ENCODE results near the gene DIPK1A.
A peak's percentile ranks its signal among the peaks of the same experiment; 100 is the strongest.
"Not testable (repeated sequence)": the region's sequence is repeated elsewhere in the genome, so short reads cannot be mapped to it uniquely, and the experiment has no call there.

The DIPK1A gene

DNA sequence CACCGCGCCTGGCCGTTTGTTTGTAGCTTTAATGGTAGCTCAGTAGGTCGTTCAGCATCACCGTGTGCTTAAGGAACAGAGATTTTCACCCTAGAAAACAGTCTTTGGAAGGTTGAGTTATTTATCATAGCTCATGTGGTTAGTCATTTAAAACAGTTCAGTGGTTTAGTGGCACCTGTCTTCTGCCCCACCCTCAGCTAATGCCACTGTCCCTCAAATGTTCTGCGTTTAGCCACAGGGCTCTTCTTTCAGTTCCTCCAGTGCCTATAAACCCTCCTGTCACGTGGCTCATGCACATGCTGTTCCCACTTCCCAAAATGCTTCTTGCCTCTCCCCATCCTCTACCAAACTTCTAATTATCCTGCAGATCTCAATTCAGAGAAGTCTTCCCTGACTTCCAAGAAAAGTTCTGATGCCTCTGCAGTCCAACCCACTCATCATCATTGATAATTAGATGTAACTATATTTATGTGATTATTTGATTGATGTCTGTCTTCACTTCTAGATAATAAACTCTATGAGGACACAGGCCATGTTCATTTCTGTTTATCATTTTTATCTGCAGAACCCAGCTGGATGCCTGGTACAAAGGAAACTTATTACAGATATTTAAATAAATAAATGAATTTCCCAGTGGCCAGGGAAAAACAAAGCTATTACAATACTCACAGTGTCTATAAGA, 14.4 kb upstream of the DIPK1A start:
- DNase-seq, result no peak

DNA sequence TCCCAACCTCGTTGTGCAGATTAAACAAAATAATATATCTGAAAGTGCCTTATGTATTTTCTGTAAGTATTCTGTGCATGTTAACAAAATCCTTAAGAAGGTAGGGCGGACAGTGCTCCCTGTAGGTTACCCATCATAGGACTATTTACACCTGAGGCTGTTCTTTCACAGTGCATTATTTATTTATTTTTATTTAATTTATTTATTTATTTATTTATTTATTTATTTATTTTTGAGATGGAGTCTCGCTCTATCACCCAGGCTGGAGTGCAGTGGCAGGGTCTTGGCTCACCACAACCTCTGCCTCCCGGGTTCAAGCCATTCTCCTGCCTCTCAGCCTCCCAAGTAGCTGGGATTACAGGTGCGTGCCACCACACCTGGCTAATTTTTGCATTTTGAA, 12.8 kb upstream of the DIPK1A start:
- not testable (repeated sequence) for DNase-seq

DNA sequence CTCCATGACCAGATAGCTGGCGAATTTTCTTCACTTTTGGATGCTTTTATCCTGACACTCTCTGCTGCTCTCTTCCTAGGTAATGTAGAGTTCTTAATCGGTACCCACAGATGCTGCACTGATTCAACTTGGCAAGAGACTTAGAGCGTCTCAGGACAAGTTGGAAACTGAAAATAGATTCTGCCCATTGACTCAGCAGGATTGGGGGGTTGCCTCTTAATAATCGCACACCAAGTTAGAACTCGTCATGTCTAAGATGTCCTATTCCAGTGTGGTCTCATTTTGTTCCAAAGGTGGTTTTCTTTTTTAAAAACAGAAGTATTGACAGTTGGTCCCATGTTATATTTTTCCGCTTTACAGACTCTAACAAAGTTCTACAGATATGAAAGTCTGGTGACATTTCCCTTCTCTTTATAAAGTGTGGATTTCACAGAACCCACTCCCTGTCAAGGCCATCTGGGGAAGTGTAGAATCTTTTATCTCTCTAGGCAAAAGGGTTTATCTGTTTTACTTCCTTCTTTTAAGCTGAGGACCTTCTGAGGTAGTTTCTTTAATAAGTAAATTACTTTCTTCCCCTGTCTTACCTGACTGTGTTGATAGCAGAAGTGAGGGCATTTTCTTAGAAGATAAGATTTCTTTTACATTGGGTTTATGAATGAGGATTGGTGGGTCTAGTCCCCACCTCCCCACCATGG, 12.1 kb upstream of the DIPK1A start:
- no peak for DNase-seq

DNA sequence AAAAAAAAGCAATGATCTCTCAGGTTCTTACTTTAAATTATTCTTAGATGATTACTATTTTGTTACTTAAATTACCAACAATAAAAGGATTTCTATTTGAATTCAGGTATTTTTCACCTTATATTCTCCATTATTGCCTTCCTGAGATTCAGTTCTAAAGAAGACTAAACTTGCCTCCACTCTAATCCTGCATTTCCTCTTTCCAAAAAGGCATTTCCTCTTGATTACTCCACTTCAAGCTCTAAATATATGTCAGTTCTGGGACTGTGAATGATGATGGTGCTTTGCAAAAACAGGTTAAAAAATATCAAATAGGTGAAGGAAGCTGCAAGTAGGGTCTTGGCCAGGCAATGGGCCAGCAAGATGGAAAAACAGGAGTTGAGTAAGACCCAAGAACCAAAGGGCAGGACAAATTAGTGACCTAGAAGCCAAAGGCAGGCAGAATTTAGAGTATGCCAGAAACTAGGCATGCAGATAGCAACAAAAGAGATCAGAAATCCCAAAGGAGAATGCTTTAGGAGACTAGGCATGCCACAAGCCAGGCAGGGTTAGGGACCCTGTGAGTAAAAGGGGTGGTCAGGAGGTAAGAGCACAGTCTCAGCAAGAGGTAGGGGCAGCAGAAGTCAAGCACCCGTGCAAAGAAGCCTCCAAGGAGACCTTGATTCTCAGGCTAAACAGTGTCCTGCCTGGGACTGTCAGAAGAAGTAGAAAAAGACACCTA, 11.3 kb upstream of the DIPK1A start:
- no peak for DNase-seq

DNA sequence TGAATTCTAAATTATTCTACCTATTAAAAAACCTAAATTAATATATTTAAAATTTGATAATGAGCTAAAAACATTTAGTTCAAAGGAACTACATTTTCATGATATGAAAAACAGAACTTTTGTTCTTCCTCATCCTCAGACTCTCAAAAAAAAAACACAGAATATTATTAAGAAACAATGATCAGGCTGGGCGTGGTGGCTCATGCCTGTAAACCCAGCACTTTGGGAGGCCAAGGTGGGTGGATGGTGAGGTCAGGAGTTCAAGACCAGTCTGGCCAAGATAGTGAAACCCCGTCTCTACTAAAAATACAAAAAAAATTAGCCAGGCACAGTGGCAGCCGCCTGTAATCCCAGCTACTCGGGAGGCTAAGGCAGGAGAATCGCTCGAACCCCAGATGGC, 10.7 kb upstream of the DIPK1A start:
- not testable (repeated sequence) for DNase-seq

DNA sequence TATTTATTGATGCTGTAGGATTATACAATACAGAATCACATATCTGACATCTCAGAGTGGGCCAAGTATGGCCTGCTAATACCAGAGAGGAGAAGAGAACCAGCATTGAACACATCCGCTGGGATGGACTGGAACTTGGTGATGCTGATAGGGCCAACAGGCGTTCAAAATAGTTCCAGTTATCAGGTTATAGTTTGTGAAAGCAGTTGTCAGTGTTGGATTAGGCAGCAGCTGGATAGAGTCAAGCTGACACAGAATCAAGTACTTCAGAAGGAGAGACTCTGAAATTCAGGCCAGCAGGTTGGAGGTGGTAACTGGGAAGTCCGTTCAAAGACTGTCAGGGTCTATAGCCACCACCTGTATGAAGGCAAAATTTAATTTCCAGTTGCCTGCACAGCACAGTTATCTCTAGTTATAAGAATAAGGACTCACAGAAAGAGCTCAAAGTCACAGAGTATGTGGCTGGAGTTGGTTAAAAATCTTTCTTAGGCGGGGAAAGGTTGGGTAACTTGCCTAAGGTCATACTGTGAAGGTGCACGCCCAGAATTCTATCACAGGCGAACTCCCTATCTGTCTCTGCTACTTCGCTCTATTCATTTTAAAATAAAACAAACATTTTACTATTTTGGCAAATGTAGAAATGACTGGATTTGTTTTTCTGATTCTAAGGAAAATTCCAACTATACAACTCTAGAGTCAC, 9.9 kb upstream of the DIPK1A start:
- DNase-seq, result no peak

DNA sequence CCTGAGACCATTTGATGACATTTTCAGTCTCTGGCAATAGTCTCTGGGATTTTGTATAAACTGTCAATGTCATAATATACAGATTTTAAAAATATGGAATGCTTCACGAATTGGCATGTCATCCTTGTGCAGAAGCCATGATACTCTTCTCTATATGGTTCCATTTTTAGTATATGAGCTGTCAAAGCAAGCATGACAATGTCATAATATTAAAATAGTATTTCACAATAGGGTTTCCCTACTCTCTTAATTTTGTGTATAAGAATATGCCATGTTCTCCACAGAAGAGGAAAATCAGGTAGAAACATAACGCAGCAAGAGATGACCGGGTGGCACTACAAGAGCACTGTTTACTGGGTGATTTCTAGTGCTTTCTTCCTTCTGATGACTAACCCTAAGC, 8.3 kb upstream of the DIPK1A start:
- DNase-seq, result no peak

DNA sequence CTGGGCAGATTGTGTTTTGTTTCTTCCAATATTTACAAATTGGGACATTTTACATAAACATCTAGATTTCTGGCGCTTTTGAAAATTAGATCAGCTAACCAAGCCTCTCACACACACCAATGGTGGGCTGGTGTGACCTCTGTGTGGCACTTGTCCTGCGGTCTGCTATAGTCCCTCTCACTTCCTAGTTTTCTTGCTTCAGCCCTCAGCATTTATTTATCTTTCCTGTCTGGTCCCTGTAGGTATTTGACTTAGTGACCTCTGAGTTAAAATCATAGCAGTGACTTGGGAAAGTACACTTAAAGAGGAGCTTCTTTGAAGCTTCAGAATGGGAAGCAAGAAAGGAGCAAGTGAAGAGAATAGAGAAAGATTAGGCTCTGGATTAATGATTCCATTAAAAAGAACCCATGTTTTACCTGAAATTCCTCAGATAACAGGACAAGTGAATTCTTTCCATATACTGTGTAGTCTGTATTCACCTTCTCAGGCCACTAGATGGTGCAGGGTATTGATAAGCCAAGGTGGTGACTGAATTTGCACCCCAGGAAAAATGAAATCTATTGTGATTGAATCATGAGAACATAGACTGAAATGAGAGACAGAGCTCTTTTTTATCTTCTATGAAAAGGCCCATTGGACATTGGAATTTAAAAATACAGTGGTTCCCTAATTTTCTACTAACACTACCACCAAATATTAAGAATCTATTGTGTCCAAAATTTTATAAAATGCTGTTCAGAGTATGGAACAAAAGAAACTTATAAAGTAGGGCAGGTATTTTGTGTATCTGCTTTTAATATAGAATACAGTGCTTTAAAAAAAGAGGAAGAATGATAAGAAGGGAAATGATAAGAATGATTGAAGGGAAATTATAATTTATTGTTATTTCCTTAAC, 7.1 kb upstream of the DIPK1A start:
- DNase-seq, result no peak

DNA sequence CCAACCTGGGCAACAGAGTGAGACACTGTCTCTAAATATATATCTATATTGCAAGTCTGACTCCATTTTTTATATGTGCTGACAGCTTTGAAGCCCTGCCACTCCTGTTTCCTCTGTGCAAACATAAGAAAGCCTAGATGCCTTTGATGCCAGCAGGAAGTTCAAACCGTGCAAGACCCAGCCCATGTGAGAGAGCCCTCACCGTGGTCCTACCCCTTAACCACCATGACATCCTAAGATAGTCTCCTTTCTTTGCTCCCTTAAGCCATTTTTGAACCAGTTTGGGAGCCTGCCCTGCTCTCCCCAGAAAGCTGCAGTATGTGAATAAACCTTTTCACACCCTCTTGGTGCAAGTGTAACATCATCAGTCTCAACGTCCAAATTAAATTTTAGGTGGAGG, 3.7 kb upstream of the DIPK1A start:
- DNase-seq, result no peak

DNA sequence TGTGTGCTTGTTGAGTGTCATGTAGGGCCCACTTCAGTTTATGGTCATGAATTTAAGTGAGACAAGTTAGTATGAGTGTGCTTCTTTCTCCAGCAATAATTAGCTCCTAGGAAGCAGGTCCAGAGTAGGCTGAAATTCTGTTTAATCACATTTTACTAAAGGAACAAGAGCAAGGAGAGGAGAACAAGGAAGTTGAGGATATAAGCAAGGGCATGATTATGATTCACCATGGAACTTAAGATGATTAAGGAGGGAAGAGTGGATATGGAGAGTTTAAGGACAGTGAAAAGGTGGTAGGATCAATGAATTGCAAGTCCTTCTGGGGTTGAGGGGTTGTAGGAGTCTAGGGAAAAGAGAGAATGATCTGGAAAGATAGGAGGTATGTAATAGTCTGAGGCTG, 3.1 kb upstream of the DIPK1A start:
- no peak for DNase-seq

DNA sequence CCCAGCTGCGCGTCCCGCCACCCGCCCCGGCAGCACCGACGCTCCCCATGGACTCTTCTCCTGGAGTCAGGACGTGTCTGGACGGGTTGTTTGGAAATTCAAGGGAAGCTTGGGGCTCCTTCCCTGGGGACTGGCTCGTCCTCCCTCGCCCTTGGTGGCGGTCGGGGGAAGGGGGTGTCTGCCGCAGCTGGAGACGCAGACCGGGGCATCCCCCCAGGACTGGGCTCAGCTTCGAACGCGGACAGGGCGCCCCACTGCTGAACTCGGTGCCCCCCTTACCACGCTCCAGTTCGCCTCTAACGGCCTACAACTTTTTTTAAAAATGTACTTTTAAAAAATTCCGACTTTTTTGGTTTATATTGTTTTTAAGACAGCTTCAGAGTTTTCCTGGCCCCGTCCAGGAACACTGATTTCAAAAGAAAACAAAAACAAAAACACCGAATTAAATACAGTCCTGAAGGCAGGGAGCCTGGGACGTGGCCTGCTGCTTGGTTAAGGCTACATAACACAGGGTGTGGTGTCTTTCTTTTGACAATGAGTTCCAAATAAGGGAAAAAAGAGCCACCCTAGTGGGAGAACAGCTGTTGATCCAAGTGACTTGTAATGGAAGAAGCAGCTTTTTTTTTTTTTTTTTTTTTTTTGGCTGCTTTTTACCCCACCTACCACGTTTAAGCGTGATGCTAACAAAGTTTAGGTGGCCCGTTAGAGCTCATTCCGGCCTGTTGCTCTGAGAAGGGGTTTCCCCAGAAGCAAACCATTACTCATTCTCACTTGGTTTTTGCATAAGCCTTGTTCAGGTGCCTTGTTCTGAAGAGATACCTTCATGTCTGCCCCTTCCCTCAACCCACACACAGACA, 862 bp upstream of the DIPK1A start:
- peak; percentile 70 for DNase-seq

DNA sequence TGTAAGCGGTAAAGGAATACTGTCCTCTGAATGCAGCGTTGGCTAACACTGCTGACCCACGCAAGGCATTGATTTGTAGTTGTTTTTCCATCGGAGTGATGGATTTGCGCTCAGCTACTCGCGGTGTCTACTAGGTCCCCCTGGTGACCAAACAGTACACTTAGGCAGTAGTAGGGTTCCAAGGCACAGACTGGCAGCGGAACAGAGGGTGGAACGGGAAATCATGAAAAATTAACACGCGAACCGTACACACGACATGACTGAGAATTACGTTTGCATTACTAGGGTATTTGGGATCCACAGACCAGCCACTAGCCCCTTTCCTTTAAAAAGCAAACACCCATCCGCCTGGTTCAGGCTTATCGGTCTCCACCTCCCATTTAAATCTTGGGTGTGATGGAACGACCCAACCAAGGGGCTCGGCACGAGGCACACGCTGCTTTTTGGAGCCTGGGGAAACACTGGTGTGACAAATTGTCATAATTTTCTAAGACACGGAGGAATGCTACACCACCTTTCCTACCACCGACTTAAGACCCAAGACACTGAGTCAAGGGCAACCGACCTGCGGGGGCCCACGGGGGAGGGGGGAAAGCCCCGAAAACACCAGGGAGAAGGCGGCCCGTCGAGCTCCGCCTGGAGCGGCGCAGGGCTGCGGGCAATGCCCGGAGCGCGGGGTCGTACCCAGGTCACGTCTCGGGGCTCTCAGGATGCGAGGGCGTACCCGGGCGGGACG, 699 bp downstream of the DIPK1A start:
- peak; percentile 71 for DNase-seq

DNA sequence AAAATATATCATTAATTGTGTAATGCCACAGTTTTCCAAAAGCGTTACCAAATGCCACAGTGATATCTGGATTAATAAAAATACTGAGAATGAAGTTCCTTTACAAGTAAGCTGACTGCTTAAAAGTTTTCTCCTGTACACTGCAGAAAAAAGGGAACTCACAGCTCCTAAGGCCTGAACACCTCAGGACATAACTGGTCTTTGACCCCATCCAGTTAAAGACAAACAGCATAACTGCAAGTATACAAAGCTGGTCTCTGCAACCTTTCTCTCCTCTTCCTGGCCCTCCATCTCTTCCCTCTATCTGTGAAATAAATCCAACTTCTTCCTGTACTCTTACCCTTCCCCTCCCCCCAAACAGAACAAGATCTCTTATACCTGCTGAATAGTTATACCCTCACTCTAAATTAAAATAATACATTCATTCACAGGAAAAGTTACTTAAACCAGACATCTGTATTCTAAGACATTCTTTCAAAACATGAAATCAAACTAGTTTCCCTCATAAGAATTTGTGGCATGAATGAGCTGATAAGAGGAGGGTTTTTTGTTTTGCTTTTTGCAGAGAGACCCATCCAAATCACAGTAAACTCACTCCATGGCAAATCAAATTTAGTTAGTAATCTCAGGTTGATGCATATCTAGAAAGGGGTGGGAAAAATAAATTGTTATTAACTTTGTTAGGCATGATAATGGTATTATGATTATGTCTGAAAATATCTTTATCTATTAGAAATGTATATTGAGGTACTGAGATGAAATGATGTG, 2.9 kb downstream of the DIPK1A start:
- no peak for DNase-seq

DNA sequence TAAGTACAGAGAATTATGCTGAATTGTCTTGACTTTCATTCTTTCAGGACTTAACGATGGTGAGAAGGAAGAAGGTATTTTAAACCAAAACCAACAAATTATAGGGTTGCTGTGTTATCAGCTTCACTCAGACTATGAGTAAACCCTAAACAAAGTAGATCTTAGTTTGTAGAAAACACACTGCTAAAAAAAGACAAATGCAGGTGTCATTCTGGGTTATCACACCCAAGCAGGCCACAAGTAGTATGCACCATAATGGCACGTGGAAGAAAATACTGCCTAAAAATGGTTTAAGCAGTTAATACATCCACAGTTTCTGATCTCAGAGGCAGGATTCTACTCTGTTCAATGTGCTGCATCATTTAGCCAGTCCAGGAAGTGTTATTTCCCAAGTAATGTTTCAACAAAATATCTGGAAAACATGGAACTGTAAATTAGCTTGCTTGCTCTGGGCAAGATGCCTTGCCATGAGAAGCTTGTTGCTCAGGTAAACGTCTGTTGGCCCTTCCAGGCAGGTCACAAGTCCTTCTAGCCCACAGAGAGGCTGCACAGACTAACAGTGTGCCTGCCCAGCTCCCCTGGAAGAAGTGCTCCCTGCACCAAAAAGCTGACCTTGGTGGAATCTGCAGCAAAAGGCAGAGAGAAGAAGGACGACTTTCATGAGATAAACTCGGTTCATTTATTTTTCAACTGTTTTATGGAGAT, 4.1 kb downstream of the DIPK1A start:
- DNase-seq, result no peak

DNA sequence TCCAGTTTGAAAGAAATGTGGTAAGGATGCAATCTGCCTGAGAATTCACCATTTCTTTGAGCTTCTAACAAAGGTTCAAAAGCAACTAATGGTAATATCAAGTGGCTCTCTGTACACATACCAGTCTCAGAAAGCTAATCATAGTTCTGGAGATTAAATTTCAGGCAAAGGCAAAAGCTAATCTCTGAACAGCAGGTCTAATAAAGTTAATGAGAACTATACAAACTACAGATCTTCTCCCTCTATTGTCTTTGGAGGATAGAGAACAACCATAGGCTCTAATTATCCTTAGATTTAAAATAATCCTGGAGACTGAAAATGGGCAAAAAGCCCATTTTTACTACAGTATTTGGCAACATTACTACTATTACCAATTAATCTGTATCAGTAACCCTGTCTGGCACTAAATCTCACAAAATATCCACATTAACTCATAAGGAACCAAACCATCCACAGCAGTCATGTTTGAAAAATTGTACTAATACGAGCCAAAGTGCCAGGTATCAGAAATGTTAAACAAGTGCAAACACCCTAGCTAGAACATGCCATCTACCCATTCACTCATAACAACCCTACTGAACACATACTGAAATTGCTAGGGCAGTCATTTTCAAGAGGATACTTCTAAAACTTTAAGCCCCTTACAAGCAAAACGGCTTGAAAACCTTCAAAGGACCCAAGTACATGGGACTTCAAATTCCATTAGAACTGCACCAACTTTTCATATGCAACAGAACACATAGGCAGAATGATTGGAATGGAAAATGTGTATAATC, 4.8 kb downstream of the DIPK1A start:
- no peak for DNase-seq

DNA sequence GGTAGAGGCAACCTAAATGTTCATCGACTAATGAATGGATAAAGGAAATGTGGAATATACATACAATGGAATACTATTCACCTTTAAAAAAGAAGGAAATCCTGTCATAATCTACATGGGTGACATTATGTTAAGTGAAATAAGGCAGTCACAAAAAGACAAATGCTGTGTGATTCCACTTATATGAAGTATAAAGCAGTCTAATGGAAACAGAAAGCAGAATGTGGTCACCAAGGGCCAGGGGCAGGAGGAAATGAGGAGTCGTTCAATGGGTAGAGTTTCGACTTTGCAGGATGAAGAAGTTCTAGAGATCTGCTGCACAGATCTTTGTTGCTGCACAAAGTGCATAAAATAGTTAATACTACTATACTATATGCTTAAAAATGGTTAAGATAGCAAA, 7.8 kb downstream of the DIPK1A start:
- peak; percentile 20 for DNase-seq

DNA sequence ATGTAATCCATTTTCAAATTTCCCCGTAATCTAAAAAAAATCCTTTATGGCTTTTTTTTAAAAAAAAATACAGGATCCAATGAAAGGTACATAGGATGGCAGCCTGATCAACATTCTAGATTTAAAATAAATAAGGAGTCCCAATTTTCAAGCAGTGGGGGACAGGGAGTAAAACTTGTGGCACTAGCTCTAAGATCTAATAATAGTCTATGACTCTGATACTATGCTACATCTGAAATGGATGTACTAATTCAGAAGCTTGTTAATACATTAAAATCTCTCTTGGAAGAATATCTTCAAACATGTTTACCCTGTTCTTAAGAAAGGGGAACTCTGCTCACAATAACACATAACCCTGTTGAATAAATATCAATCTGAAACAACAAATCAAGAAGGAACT, 8.5 kb downstream of the DIPK1A start:
- no peak for DNase-seq

DNA sequence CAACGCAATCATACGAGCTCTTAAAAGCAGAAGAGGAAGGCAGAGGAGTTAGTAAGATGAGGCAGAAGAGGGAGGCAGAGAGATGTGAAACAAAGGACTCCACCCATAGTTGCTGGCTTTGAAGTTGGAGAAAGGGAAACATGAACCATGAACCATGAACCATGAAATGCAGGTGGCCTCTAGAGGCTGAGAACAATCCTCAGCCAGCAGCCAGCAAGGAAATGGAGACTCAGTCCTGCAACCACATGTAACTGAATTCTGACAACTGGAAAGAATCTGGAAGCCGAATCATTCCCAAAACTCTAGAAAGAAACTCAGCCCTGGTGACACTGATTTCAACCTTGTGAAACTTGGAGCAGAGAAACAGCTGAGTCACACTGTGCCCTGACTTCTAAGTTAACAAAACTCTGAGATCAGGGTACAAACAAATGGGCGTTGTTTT, 10.1 kb downstream of the DIPK1A start:
- no peak for DNase-seq
